Lung (tissue), 12 donors: ENCODE measurements around the gene SVIL. TPM values are rescaled to one million over a fixed set of nuclear protein-coding genes. Genes with fewer than 3 reads are reported as not detected.

Source experiments
- ATAC-seq: fragments of 200-7000 bp; cut with Tn5 transposase; one replicate; pipeline ENCODE4 v1.9.1; 2020; ENCODE audit warnings: moderate number of reproducible peaks; ENCODE audit not compliant: insufficient read depth, low FRiP score
- DNase-seq, 3 donors: peaks; one replicate each; pipeline ENCODE4 v3.0.0-alpha.2; 2013 to 2017
- H3K27ac ChIP-seq, 2 donors: one replicate each; pipeline ENCODE4 v1.5.1; 2013; ENCODE audit warnings: mild to moderate bottlenecking in 2 of 2, moderate library complexity in 2 of 2, control low read depth in 1 of 2, inconsistent platforms in 1 of 2, low read depth in 1 of 2, low read length in 1 of 2
- H3K27me3 ChIP-seq, 3 donors: one replicate each; pipeline ENCODE4 v1.5.1; 2013; ENCODE audit warnings: low read length in 2 of 3; ENCODE audit not compliant: control insufficient read depth in 3 of 3, insufficient read depth in 3 of 3
- H3K36me3 ChIP-seq, 4 donors: one replicate each; pipeline ENCODE4 v1.5.1; 2013; ENCODE audit warnings: low read length in 4 of 4, mild to moderate bottlenecking in 1 of 4, moderate library complexity in 1 of 4; ENCODE audit not compliant: control insufficient read depth in 4 of 4, insufficient read depth in 4 of 4
- H3K4me1 ChIP-seq, 5 donors: one replicate each; pipeline ENCODE4 v1.5.1; 2013; ENCODE audit warnings: low read length in 5 of 5, mild to moderate bottlenecking in 2 of 5, moderate library complexity in 1 of 5; ENCODE audit not compliant: control insufficient read depth in 5 of 5, insufficient read depth in 5 of 5
- H3K4me3 ChIP-seq: one replicate; pipeline ENCODE4 v1.5.1; 2013; ENCODE audit warnings: mild to moderate bottlenecking, control low read depth, moderate library complexity
- H3K9ac ChIP-seq, 2 donors: one replicate each; pipeline ENCODE4 v1.5.1; 2013; ENCODE audit warnings: low read length in 2 of 2, control low read depth in 1 of 2; ENCODE audit not compliant: insufficient read depth in 1 of 2
- H3K9me3 ChIP-seq, 4 donors: one replicate each; pipeline ENCODE4 v1.5.1; 2013; ENCODE audit warnings: low read length in 3 of 4, mild to moderate bottlenecking in 1 of 4, moderate library complexity in 1 of 4; ENCODE audit not compliant: control insufficient read depth in 4 of 4, insufficient read depth in 3 of 4
- WGBS, 2 donors: extraction: QIAGEN DNeasy Blood & Tissue Kit; methylation state at CpG; one replicate each; pipeline ENCODE4 v1.1.7; 2013; 5-methylcytosine and 5-hydroxymethylcytosine counted together
- polyA plus RNA-seq, 2 donors: library from polyadenylated mRNA; stranded (reverse); fragments of 200-250 nt; gene quantifications; one replicate each; pipeline ENCODE4 v1.2.1, GENCODE V29; 2013
- total RNA-seq, 2 donors: library from RNA; depleted of rRNA in 1 of 2; stranded (reverse); fragments of >200 nt in 1 of 2; gene quantifications; one replicate each; pipeline ENCODE4 v1.2.1, GENCODE V29; 2014 to 2021
- TF ChIP-seq, protein P1 (sequence below): IDR thresholded peaks from 2 replicates; pipeline ENCODE4 v1.5.1; 2012; ENCODE audit warnings: mild to moderate bottlenecking; ENCODE audit errors: control extremely low read depth, extremely low read depth
- donor health status: control.
- donor health status: control.
- donor health status: Bipolar disorder and iron deficiency.
- donor health status: healthy.
- donor health status: DM: yes; HTN: yes; CAD: no.

SVIL gene
- total and polyA plus RNA-seq, 4 donors = 13.6 to 117 (median 44.0) TPM

DNA sequence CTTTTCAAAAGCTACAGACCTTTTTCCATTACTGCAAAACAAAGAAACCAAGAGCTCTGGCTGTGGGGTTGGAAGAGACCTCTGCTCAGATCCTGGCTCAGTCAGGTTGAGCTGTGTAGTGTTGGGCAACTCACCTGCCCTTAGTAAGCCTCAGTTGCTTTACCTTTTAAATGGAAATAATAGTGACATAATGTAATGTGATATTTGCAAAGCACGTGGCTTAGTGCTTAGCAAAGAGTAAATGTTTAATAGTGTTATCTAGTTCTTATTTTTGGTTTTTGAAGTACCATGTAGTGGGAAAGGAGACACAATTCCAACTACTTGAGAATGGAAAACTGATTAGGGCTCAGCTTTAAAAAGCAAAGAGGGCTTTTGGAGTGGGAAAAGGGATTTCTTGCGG lies 100.2 kb downstream of the SVIL start:
- peaks cover 3 to 20% (median 8%) of the 10 kb centered on the region in 5 donors for H3K4me1 ChIP-seq
- DNase-seq (peak in 1 of 3 donors; percentile 45), ATAC-seq (no peak)
- no peaks in the 10 kb centered on the region for H3K27me3 ChIP-seq
- H3K4me3 ChIP-seq = no peak overlapping the region
- H3K36me3 ChIP-seq = peaks cover 0 to 9% (median 3%) of the 10 kb centered on the region in 4 donors
- H3K27ac ChIP-seq = peak overlapping the region in 1 of 2 donors; percentile 84
- 60 to 81% methylated on average over 2 of the region's 2 CpGs for WGBS, 2 donors
- H3K9ac ChIP-seq = no peak overlapping the region
- H3K9me3 ChIP-seq = no peaks in the 10 kb centered on the region
- TF ChIP-seq, protein P1, sequence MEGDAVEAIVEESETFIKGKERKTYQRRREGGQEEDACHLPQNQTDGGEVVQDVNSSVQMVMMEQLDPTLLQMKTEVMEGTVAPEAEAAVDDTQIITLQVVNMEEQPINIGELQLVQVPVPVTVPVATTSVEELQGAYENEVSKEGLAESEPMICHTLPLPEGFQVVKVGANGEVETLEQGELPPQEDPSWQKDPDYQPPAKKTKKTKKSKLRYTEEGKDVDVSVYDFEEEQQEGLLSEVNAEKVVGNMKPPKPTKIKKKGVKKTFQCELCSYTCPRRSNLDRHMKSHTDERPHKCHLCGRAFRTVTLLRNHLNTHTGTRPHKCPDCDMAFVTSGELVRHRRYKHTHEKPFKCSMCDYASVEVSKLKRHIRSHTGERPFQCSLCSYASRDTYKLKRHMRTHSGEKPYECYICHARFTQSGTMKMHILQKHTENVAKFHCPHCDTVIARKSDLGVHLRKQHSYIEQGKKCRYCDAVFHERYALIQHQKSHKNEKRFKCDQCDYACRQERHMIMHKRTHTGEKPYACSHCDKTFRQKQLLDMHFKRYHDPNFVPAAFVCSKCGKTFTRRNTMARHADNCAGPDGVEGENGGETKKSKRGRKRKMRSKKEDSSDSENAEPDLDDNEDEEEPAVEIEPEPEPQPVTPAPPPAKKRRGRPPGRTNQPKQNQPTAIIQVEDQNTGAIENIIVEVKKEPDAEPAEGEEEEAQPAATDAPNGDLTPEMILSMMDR = no peak

DNA sequence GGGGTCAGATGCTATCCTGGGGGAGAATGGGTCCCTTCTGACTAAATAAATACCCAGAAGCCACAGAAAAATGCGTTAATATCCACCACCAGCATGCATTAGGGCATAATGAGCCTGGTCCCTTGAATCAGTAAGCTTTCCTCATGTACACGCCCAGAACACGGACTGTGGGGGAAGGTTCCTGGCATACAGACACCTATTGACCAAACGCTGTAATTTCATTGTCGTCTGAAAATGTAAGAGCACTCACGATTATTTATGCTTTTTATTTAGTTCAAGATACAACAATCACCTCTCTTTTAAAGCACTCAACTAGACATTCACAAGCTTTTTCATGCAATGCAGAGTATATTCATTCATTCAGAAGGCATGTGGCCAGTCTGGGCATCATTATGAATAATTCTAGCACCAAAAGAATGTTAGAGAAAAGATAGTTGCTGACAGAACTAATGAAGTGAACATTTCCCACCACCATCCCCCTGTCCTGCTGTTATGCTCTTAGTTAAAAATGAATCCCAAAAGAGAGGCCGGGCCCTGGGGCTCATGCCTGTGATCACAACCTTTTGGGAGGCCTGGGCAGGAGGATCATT lies 101.0 kb downstream of the SVIL start:
- Histone ChIP-seq H3K4me3 (no peak overlapping the region), H3K4me1 (peaks cover 3 to 20% (median 8%) of the 10 kb centered on the region in 5 donors), H3K27ac (peak overlapping the region in 1 of 2 donors; percentile 84), H3K9ac (no peak overlapping the region), H3K27me3 (no peaks in the 10 kb centered on the region), H3K9me3 (no peaks in the 10 kb centered on the region), H3K36me3 (peaks cover 0 to 11% (median 3%) of the 10 kb centered on the region in 4 donors)
- TF ChIP-seq, protein P1 = no peak
- 74 to 92% methylated on average over 7 of the region's 7 CpGs for WGBS, 2 donors
- ATAC-seq = no peak
- no peak for DNase-seq

DNA sequence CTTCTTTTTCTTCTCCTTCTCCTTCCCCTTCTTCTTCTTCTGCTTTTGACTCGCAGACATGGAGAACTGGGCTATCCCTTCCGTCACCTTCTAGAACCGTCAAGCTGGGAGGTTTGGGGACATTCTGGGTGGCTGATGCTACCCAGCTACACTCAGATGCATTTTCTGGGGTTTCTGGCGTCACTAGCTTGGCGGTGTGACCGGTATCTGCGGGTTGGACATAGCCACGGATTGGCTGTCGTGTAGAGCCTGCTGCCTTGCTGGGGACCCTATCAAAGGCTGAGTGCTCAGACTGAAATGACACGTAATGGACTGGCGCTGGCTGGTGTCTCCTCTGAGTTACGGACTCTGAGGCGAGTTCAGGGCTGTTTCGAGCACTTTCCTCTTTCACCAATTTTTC lies 101.7 kb downstream of the SVIL start:
- TF ChIP-seq, protein P1 = no peak
- Histone ChIP-seq H3K4me1 (peaks cover 3 to 20% (median 8%) of the 10 kb centered on the region in 5 donors), H3K9ac (no peak overlapping the region), H3K27ac (no peak overlapping the region), H3K36me3 (peaks cover 0 to 11% (median 1%) of the 10 kb centered on the region in 4 donors), H3K27me3 (no peaks in the 10 kb centered on the region), H3K9me3 (no peaks in the 10 kb centered on the region), H3K4me3 (no peak overlapping the region)
- ATAC-seq (no peak), DNase-seq (no peak)
- 87 to 91% methylated on average over 14 of the region's 14 CpGs for WGBS, 2 donors
